ENCODE results near the gene DYNC1H1. TPM values are rescaled to one million over a fixed set of nuclear protein-coding genes. Genes with fewer than 3 reads are reported as not detected.

Gene DYNC1H1
- polyA plus RNA-seq, 1 donor from 2014 or later, result 298 TPM

- peaks cover 51% of the 10 kb centered on the region for H4K20me1 ChIP-seq (ENCODE audit: insufficient read depth)
Measured at GRCh38 chr14:101975231-101975630, 10.9 kb downstream of the DYNC1H1 start.

GRCh38 chr14:101977311-101978071, 13.1 kb downstream of the DYNC1H1 start:
- peaks cover 47% of the 10 kb centered on the region for H4K20me1 ChIP-seq (ENCODE audit: insufficient read depth)
- no peak overlapping the region for H3K9ac ChIP-seq (ENCODE audit: low read length)
- no peak overlapping the region for H2AFZ ChIP-seq (ENCODE audit: low read depth, low read length)
- H3K4me2 ChIP-seq (ENCODE audit: low read length), result no peak overlapping the region
- no peaks in the 10 kb centered on the region for H3K9me2 ChIP-seq (ENCODE audit: insufficient read depth, low read length)
- H3K27me3 ChIP-seq (ENCODE audit: insufficient read depth, low read depth, low read length), result no peaks in the 10 kb centered on the region
- H3K9me3 ChIP-seq (ENCODE audit: low read length), result no peaks in the 10 kb centered on the region
- peaks cover 53% of the 10 kb centered on the region for H3K79me2 ChIP-seq (replicated peaks; ENCODE audit: insufficient read depth, low read length)
- H3K27ac ChIP-seq (ENCODE audit: low read length), result no peak overlapping the region
- no peak overlapping the region for H3K4me3 ChIP-seq (ENCODE audit: low read length)
- no peaks in the 10 kb centered on the region for H3F3A ChIP-seq (ENCODE audit: insufficient read depth, low read length, poor library complexity, severe bottlenecking)
- H3K36me3 ChIP-seq (ENCODE audit: insufficient read depth, low read length), result peaks cover 10% of the 10 kb centered on the region
- TF ChIP-seq MXI1 (conservative IDR thresholded peaks at IDR 0.05; ENCODE audit: poor library complexity, severe bottlenecking), result no peak
- no peak for TF ChIP-seq TAF1 (IDR thresholded peaks at IDR 0.05; ENCODE audit: low read depth)
- no peak for TF ChIP-seq RAD21 (conservative IDR thresholded peaks at IDR 0.05)
- TF ChIP-seq SMC3 (conservative IDR thresholded peaks at IDR 0.05; ENCODE audit: poor library complexity), result no peak
- no peak for TF ChIP-seq CTCF (IDR thresholded peaks at IDR 0.05; ENCODE audit: poor library complexity, severe bottlenecking)
- no peak for TF ChIP-seq EP300 (conservative IDR thresholded peaks at IDR 0.05; ENCODE audit: poor library complexity, severe bottlenecking)

More at GRCh38 chr14:101975231-101975630, 10.9 kb downstream of the DYNC1H1 start:
- no peaks in the 10 kb centered on the region for H3K27me3 ChIP-seq (ENCODE audit: insufficient read depth, low read depth, low read length)
- no peak overlapping the region for H3K4me3 ChIP-seq (ENCODE audit: low read length)
- TF ChIP-seq TAF1 (IDR thresholded peaks at IDR 0.05; ENCODE audit: low read depth) (no peak), SMC3 (conservative IDR thresholded peaks at IDR 0.05; ENCODE audit: poor library complexity) (no peak), EZH2 (IDR thresholded peaks at IDR 0.05; ENCODE audit: borderline replicate concordance, insufficient read depth, low read length, poor library complexity, severe bottlenecking) (no peak), POLR2AphosphoS5 (IDR thresholded peaks at IDR 0.05) (no peak), CTCF (IDR thresholded peaks at IDR 0.05; ENCODE audit: poor library complexity, severe bottlenecking) (no peak), EP300 (conservative IDR thresholded peaks at IDR 0.05; ENCODE audit: poor library complexity, severe bottlenecking) (no peak), RAD21 (conservative IDR thresholded peaks at IDR 0.05) (no peak), MXI1 (conservative IDR thresholded peaks at IDR 0.05; ENCODE audit: poor library complexity, severe bottlenecking) (no peak), REST (IDR thresholded peaks at IDR 0.05; ENCODE audit: borderline replicate concordance) (no peak)
- no peak overlapping the region for H3K27ac ChIP-seq (ENCODE audit: low read length)
- H3K9me2 ChIP-seq (ENCODE audit: insufficient read depth, low read length), result no peaks in the 10 kb centered on the region
- peaks cover 74% of the 10 kb centered on the region for H3K79me2 ChIP-seq (replicated peaks; ENCODE audit: insufficient read depth, low read length)
- H3F3A ChIP-seq (ENCODE audit: insufficient read depth, low read length, poor library complexity, severe bottlenecking), result no peaks in the 10 kb centered on the region
- no peak overlapping the region for H2AFZ ChIP-seq (ENCODE audit: low read depth, low read length)
- no peaks in the 10 kb centered on the region for H3K9me3 ChIP-seq (ENCODE audit: low read length)
- no peak overlapping the region for H3K4me2 ChIP-seq (ENCODE audit: low read length)
- no peak overlapping the region for H3K9ac ChIP-seq (ENCODE audit: low read length)
- peaks cover 10% of the 10 kb centered on the region for H3K36me3 ChIP-seq (ENCODE audit: insufficient read depth, low read length)
